Fibroblast of upper back skin (primary cell): Measurements from ENCODE around the gene C1QL2.

Experiments used
- DNase-seq: peaks from one replicate; pipeline ENCODE4 v3.0.0-alpha.2; 2013

C1QL2 gene

GRCh38 chr2:119158563-119159347 is at the start of gene C1QL2:
Gene C1QL2, minus strand, starts transcription at chr2:119158751. Its CDS starts 482 bp downstream, at chr2:119158269.
- DNase-seq = no peak

DNA sequence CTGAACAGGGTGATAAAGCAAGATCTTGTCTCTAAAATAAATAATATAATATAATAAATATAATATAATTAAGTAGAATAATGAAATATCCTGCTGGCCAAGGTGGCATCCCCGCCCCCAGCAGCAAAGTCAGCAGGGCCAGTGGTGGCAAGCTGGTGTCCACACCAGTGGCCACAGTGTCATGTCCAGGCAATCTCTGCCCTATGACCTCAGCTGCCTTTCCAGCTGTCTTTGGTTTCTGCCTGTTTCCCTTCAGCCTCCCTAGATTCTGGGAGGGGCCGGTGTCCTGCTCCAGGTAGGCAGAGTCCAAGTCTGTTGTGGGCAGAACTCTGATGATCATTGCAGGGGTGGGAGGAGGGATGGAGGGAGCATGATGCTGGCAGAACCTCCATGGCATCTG is 48.9 kb upstream of the C1QL2 start:
- DNase-seq = no peak

- no peak for DNase-seq
Measured at GRCh38 chr2:119206201-119206600, 47.6 kb upstream of the C1QL2 start.

- no peak for DNase-seq
Measured at GRCh38 chr2:119205001-119205706, 46.6 kb upstream of the C1QL2 start.

- DNase-seq = no peak
Measured at GRCh38 chr2:119204525-119204924, 46.0 kb upstream of the C1QL2 start.

- DNase-seq = no peak
Measured at GRCh38 chr2:119202610-119203310, 44.2 kb upstream of the C1QL2 start.

DNA sequence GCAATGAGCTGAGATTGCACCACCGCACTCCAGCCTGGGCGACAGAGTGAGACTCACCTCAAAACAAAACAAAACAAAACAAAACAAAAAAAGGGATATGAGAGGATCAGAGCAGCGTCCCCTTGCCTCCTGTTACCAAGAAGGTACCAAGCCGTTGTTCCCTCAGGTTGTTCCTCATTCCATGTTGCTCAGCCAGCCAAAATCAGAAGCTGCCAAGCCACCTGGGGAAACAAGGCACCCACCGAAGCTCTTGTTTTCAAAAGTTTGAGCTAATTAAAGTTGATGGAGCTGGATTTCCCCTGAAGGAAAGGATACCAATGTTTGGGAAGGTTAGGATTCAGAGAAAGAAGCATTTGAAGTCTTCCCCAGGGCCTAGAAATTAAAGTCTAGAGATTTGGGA is 43.3 kb upstream of the C1QL2 start:
- no peak for DNase-seq

DNA sequence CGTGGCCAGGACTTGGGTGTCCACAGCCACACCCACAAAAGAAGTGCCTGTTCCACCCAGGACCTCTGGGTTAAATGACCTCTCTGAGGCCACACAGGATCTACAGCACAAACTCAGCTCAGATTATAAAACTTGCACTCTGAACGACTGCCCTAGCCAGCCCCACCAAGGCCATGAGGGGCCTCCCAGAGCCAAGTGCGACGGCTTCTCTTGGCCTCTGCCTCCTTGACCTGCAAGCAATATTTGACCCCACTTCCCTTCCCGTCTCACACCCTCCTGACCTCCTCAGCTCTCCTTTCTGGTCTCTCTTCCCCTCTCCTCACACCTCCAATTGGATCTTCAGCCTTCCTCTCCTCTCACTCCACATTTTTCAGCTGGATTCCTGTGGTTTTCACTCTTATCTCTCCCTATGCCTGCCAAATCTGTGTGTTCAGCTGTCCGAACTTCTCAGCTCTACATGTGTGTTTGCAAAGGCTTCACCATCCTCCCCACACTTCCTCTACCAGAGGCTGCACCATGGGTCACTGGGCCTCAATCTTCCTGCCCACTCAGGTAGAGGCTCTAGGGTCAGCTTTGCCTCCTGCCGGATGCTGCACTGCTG is 39.8 kb upstream of the C1QL2 start:
- DNase-seq = peak; percentile 63

DNA sequence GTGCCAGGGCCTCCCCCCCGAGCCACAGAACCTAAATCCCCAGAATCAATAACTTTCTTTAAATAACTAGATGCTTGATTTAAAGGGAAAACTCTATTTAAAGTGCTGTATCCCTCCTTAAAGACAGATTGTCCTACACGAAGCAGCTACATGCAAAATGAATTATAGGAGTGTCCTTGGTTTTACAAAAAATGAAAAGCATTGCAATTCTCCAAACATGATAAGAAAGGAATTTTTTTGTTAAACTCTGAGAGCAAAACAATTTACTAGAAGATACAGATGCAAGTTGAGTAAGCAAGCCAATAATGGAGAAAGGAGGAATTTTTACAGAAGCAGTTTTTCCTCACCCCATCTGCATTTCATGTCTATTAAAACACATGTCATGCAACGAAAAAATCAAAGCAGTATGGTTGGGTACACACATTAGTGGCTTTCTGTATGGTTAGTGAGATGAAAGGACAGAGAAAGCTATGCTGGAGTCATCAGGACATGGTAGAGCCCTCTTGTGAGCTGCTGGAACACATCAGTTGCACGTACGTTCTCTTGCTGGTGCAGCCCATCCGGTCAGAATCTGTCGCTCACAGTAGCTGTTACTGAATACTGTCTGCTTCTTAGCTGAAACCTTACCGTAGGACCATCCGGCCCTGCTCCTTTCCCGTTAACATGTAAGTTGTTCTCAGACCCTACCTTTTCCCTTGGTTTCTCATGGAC is 39.1 kb upstream of the C1QL2 start:
- no peak for DNase-seq

DNA sequence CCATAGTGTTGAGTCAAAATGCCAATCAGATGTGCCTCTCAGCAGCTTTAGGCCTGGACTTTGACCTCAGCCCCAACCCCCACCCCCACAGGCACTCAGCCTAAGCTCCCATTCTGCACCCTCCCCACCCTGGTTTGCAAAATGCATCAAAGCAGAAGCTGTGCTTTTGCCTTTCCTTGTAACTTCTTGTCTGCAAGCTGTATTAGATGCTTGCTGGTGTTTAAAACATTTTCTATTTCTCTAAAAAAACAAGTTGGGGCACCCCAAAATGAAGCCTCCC is 38.5 kb upstream of the C1QL2 start:
- DNase-seq = no peak

DNA sequence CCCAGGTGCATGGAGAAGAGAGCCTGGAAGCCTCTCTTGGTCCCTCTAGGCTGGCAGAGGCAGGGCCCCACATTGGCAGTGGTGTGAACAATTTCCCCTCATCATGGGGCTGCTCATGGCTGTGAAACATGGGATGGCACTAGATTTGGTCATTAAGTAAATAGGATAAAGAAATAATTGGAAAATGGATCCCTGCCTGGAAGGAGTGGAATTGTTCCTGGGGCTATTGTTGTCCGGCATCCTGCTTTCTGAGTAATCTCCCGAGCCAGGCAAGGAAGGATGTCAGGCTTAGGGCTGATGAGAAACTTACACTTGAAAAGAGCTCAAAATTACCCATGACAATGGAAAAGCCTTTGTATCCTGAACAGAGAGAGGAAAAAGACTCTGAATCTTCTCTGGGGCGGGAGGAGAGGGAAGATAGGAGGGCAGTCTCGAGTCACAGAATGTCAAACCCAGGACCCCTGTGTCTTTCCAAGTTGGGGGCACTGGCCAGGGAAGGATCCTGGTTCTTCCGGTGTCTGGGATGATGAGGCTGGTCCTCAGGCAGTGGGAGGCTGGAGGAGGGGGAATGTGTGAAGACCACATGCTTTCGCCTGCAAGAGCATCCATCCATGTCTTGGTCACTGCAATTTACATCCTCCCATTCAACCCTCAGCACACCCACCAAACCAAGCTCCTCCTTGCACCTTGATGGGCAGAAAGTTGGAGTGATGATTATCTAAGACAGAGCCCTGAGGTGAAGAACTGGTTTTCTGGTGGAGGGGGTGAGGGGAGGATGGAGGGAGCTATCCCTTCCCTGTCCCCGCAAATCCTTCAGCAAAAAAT is 38.0 kb upstream of the C1QL2 start:
- DNase-seq = no peak

GRCh38 chr2:119195887-119196286 is 37.3 kb upstream of the C1QL2 start:
- DNase-seq = no peak

GRCh38 chr2:119195001-119195400 is 36.5 kb upstream of the C1QL2 start:
- no peak for DNase-seq

GRCh38 chr2:119192893-119193292 is 34.3 kb upstream of the C1QL2 start:
- no peak for DNase-seq

DNA sequence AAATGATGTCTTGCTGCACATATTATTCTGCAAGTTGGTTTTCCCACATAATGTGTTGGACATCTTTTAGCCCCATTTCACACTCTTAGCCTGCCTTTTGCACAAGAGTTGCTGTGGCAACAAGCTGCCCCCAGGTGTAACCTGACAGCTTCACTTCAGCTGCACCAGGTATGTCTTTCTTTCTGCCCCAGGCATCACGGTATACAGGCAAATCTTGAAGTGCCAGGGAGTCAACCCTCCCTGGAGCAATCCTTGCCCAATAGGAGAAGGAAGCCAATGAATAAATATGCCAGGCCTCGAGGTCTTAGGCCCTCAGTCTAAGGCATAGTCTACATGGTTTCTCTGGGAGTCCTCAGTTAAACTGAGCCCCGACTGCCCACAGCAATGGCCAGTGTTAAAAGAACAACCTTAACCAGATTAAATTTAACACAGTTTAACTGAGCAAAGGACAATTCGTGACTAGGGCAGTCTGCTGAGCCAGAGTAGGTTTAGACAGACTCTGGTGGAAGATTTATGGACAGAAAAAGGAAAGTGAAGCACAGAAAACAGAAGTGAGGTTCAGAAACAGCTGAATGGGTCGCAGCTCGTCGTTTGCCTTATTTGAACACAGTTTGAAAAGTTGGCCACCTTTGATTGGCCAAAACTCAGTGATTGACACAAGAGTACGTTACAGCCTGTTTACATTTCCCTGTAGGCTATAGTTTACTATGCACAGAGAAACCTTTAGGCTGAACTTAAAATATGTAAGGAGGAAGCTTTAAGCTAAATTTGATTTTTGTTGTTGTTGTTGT is 32.0 kb upstream of the C1QL2 start:
- DNase-seq = no peak

DNA sequence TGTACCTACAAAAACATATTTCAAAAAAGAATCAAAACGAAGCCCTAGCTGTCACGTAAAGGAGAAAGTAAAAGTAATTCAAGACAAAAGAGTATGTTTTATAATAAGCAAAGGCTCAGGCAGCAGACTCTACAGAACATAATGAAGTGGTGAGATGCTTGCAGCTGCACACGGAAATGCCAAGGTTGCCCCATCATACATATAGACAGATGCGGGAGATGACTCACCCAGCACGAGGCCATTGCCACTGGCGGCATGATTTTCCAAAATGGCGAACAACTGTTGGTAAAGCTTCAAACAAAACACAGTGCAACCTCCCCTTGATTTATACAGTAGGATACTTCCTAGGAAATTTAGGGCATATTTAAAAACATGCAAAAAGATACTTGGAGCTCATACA is 26.0 kb upstream of the C1QL2 start:
- no peak for DNase-seq

DNA sequence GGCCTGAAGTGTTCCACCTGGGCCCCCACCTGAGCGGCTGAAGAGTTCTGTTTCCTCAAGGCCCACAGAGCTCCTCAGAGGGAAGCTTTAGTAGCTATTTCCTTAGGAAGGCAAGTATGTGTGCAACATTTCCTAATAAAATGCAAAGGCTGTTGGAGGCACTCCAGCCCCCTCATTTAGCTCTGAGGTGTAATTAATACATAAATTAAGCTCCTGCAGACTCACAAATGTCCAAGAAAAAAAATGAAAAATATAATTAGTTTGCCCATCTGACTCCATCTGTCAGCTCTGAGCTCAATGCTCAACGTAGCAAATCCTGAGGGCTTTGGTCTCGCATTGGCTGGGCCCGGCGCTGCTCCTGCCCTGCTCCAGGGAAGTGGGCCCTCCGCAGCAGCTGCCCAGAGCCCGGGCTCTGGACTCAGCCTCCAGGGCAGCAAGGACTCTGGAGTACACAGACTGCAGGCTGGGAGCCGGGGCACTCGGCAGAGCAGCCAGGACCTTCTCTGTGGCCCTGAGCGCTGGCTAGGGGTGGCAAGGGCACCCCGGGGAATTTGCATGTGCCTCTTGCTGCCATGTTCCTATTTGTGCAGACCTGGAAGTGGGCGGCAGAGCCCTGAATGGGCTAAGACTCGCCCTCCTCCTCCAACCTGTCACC is 23.4 kb upstream of the C1QL2 start:
- DNase-seq = no peak

- no peak for DNase-seq
Measured at GRCh38 chr2:119181391-119181790, 22.8 kb upstream of the C1QL2 start.

DNA sequence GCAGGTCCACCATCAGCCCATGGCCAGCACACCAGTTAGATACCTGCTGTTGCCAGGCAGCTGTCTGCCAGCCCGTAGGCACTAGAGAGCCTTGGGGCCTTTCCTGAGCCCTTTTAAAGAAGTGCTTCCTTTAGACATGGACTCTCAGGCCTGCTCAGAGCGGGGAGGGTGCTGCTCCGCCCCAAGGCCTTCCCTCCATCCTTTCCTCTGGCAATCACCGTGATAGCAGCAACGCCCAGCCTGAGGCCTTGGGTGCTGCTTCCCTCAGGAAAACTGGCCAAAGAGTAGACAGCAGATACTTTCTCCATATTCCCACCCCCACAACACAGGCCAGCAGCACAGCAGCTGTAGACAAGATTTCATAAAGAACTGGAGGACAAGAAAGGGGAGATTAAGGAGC is 22.3 kb upstream of the C1QL2 start:
- no peak for DNase-seq

GRCh38 chr2:119179991-119180390 is 21.4 kb upstream of the C1QL2 start:
- peak; percentile 12 for DNase-seq

DNA sequence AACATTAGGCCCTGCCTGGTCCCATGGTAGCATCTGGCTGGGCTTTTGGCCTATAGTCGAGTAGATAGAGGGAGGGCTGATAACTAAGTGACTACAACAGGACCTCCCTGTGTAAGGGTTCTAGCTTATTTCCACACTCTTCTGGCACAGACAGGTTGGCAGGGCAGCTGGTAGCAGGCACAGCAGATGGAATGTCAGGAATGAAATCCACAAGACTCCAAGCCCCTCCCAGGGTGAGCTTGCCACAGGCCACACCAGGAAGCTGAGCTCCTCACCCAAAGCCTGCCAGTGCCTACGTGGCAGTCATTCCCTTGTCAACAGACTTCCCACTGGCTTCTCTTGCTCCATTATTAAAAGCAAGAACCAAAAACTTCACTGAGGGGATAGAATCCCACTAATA is 20.7 kb upstream of the C1QL2 start:
- peak; percentile 14 for DNase-seq
